Stomach smooth muscle (tissue), 2 donors: ENCODE results near the gene PRRG2.

Source experiments
- H3K27ac ChIP-seq: one replicate; pipeline ENCODE4 v1.7.0; 2013; ENCODE audit warnings: mild to moderate bottlenecking, low read length, inconsistent platforms
- H3K27me3 ChIP-seq, 2 donors: one replicate each; pipeline ENCODE4 v1.7.0; 2013; ENCODE audit warnings: low read length in 2 of 2; ENCODE audit not compliant: insufficient read depth in 2 of 2, control insufficient read depth in 1 of 2
- H3K36me3 ChIP-seq, 2 donors: one replicate each; pipeline ENCODE4 v1.7.0; 2013; ENCODE audit warnings: low read length in 2 of 2; ENCODE audit not compliant: control insufficient read depth in 2 of 2, insufficient read depth in 2 of 2
- H3K4me1 ChIP-seq: one replicate; pipeline ENCODE4 v1.7.0; 2013; ENCODE audit warnings: low read length; ENCODE audit not compliant: control insufficient read depth, insufficient read depth
- H3K4me3 ChIP-seq, 2 donors: one replicate each; pipeline ENCODE4 v1.7.0; 2013; ENCODE audit warnings: low read length in 2 of 2
- H3K9ac ChIP-seq, 2 donors: one replicate each; pipeline ENCODE4 v1.7.0; 2013; ENCODE audit warnings: low read length in 2 of 2, mild to moderate bottlenecking in 1 of 2
- H3K9me3 ChIP-seq, 2 donors: one replicate each; pipeline ENCODE4 v1.7.0; 2013; ENCODE audit warnings: low read length in 2 of 2; ENCODE audit not compliant: control insufficient read depth in 2 of 2
- donor health status: healthy.
- donor health status: Pancreatic carcinoma.

The PRRG2 gene

GRCh38 chr19:49589502-49589905, 8.4 kb downstream of the PRRG2 start:
- Histone ChIP-seq H3K4me3 (no peak overlapping the region), H3K36me3 (peaks cover 0 to 6% of the 10 kb centered on the region in 2 donors), H3K27ac (no peak overlapping the region), H3K4me1 (peaks cover 30% of the 10 kb centered on the region), H3K9ac (no peak overlapping the region), H3K27me3 (no peaks in the 10 kb centered on the region), H3K9me3 (no peaks in the 10 kb centered on the region)

- Histone ChIP-seq H3K9ac (peak overlapping the region; percentile 87 to 91), H3K4me1 (peaks cover 30% of the 10 kb centered on the region), H3K9me3 (no peaks in the 10 kb centered on the region), H3K36me3 (peaks cover 0 to 10% of the 10 kb centered on the region in 2 donors), H3K27me3 (no peaks in the 10 kb centered on the region), H3K27ac (peak overlapping the region; percentile 87), H3K4me3 (peak overlapping the region; percentile 90 to 93)
Measured at GRCh38 chr19:49590071-49590970, 9.2 kb downstream of the PRRG2 start.

- Histone ChIP-seq H3K4me1 (peaks cover 30% of the 10 kb centered on the region), H3K27me3 (no peaks in the 10 kb centered on the region), H3K36me3 (peaks cover 3 to 10% of the 10 kb centered on the region in 2 donors), H3K9me3 (no peaks in the 10 kb centered on the region), H3K4me3 (peak within 1 kb of the TSS; percentile 90 to 93), H3K9ac (peak within 1 kb of the TSS; percentile 87 to 91), H3K27ac (peak within 1 kb of the TSS; percentile 87)
Measured at GRCh38 chr19:49590971-49591730, 10.0 kb downstream of the PRRG2 start, which contains the start of gene PRR12. Gene PRR12, plus strand, starts transcription at chr19:49591182. Its CDS starts 473 bp downstream, at chr19:49591655.

- Histone ChIP-seq H3K4me1 (peaks cover 30% of the 10 kb centered on the region), H3K36me3 (peaks cover 3 to 10% of the 10 kb centered on the region in 2 donors), H3K9ac (peak overlapping the region; percentile 61 to 62), H3K27ac (peak overlapping the region; percentile 83), H3K4me3 (peak overlapping the region; percentile 83 to 85), H3K27me3 (no peaks in the 10 kb centered on the region), H3K9me3 (no peaks in the 10 kb centered on the region)
Measured at GRCh38 chr19:49591731-49592485, 10.8 kb downstream of the PRRG2 start.

- peak overlapping the region; percentile 61 to 62 for H3K9ac ChIP-seq
- H3K4me1 ChIP-seq = peaks cover 30% of the 10 kb centered on the region
- no peaks in the 10 kb centered on the region for H3K9me3 ChIP-seq
- H3K27ac ChIP-seq = peak overlapping the region; percentile 83
- H3K36me3 ChIP-seq = peaks cover 3 to 10% of the 10 kb centered on the region in 2 donors
- peak overlapping the region; percentile 83 to 85 for H3K4me3 ChIP-seq
- no peaks in the 10 kb centered on the region for H3K27me3 ChIP-seq
Measured at GRCh38 chr19:49592486-49593232, 11.5 kb downstream of the PRRG2 start.

GRCh38 chr19:49593233-49594113, 12.4 kb downstream of the PRRG2 start:
- Histone ChIP-seq H3K36me3 (peaks cover 3 to 12% of the 10 kb centered on the region in 2 donors), H3K4me1 (peaks cover 30% of the 10 kb centered on the region), H3K27me3 (no peaks in the 10 kb centered on the region), H3K9me3 (no peaks in the 10 kb centered on the region), H3K27ac (peak overlapping the region; percentile 83), H3K9ac (peak overlapping the region; percentile 19 to 30), H3K4me3 (peak overlapping the region in 1 of 2 donors; percentile 83)

GRCh38 chr19:49594157-49594992, 13.3 kb downstream of the PRRG2 start:
- no peaks in the 10 kb centered on the region for H3K27me3 ChIP-seq
- H3K9ac ChIP-seq = peak overlapping the region in 1 of 2 donors; percentile 19
- peaks cover 12 to 21% of the 10 kb centered on the region in 2 donors for H3K36me3 ChIP-seq
- peaks cover 30% of the 10 kb centered on the region for H3K4me1 ChIP-seq
- no peaks in the 10 kb centered on the region for H3K9me3 ChIP-seq
- no peak overlapping the region for H3K4me3 ChIP-seq
- H3K27ac ChIP-seq = peak overlapping the region; percentile 83

- Histone ChIP-seq H3K27ac (no peak overlapping the region), H3K9ac (no peak overlapping the region), H3K9me3 (no peaks in the 10 kb centered on the region), H3K27me3 (no peaks in the 10 kb centered on the region), H3K4me3 (no peak overlapping the region), H3K36me3 (peaks cover 19 to 28% of the 10 kb centered on the region in 2 donors), H3K4me1 (peaks cover 30% of the 10 kb centered on the region)
Measured at GRCh38 chr19:49594993-49595818, 14.1 kb downstream of the PRRG2 start.
